GM12891 (cell line): Measurements from ENCODE around the gene OR1L8.

Experiments used
- POLR2A ChIP-seq: IDR thresholded peaks from 2 replicates; pipeline ENCODE4 v1.6.1; 2011; ENCODE audit warnings: low read depth, low read length, control low read depth
- POLR2AphosphoS5 ChIP-seq: IDR thresholded peaks from 2 replicates; pipeline ENCODE4 v1.6.1; 2011; ENCODE audit warnings: low read depth, low read length, control low read depth

- TF ChIP-seq POLR2A (no peak), POLR2AphosphoS5 (no peak)
Observed at GRCh38 chr9:122572456-122572855, 10.7 kb downstream of the OR1L8 start.
